Heart right ventricle (tissue), 16 donors: ENCODE measurements around the gene DQX1. TPM values are rescaled to one million over a fixed set of nuclear protein-coding genes. Genes with fewer than 3 reads are reported as not detected.
A peak's percentile ranks its signal among the peaks of the same experiment; 100 is the strongest.
"Not testable (repeated sequence)": the region's sequence is repeated elsewhere in the genome, so short reads cannot be mapped to it uniquely, and the experiment has no call there.

ENCODE experiments used
- ATAC-seq, 8 donors: fragments of 200-7000 bp; cut with Tn5 transposase; one replicate each; pipeline ENCODE4 v1.9.1; 2020; ENCODE audit warnings: mild to moderate bottlenecking in 8 of 8, moderate library complexity in 8 of 8, moderate number of reproducible peaks in 1 of 8
- DNase-seq, 2 donors: peaks; one replicate each; pipeline ENCODE4 v3.0.0-alpha.2; 2020
- H3K27ac ChIP-seq, 10 donors: fragments of 200-600 bp; sonication (generic) in 2 of 10; one replicate each; pipeline versions ENCODE4 v1.5.0 to v1.8.0; 2020 to 2022; ENCODE audit warnings: mild to moderate bottlenecking in 3 of 10
- H3K27me3 ChIP-seq, 7 donors: fragments of 200-600 bp; one replicate each; pipeline ENCODE4 v1.8.0; 2021 to 2022; ENCODE audit warnings: mild to moderate bottlenecking in 2 of 7
- H3K36me3 ChIP-seq, 9 donors: fragments of 200-600 bp; sonication (generic) in 1 of 9; one replicate each; pipeline versions ENCODE4 v1.5.0 to v1.8.0; 2020 to 2022; ENCODE audit warnings: mild to moderate bottlenecking in 2 of 9
- H3K4me1 ChIP-seq, 9 donors: fragments of 200-600 bp; sonication (generic) in 1 of 9; one replicate each; pipeline versions ENCODE4 v1.5.0 to v1.8.0; 2020 to 2022; ENCODE audit warnings: mild to moderate bottlenecking in 4 of 9
- H3K4me3 ChIP-seq, 10 donors: fragments of 200-600 bp; sonication (generic) in 2 of 10; one replicate each; pipeline versions ENCODE4 v1.5.0 to v1.8.0; 2020 to 2022; ENCODE audit warnings: mild to moderate bottlenecking in 7 of 10, moderate library complexity in 2 of 10
- H3K9me3 ChIP-seq, 11 donors: fragments of 200-600 bp in 10 of 11; sonication (generic) in 2 of 11; one replicate each; pipeline versions ENCODE4 v1.5.0 to v1.8.0; 2013 to 2022; ENCODE audit warnings: mild to moderate bottlenecking in 2 of 11, control low read depth in 1 of 11, moderate library complexity in 1 of 11
- WGBS, 2 donors: extraction: QIAGEN DNeasy Blood & Tissue Kit; methylation state at CpG; one replicate each; pipeline ENCODE4 v1.1.7; 2013; ENCODE audit warnings: inconsistent platforms in 1 of 2; 5-methylcytosine and 5-hydroxymethylcytosine counted together
- intact Hi-C, 10 donors: fragments of 100-400 bp; cut with DNase I; formaldehyde crosslinking; loops; one replicate each; pipeline versions ENCODE4 v1.11.1 to v1.14.2; 2022
- polyA plus RNA-seq, 2 donors: library from polyadenylated mRNA; stranded (reverse); fragments of 200-250 nt; gene quantifications; one replicate each; pipeline ENCODE4 v1.2.3, GENCODE V29; 2013
- total RNA-seq, 10 donors: library from RNA; stranded (reverse); fragmentation: NEBNext Ultra II Directional in 3 of 10; extraction: Animal tissue kit (Norgen Biotek cat#: 25700) in 3 of 10; gene quantifications; one replicate each; pipeline versions ENCODE4 v1.2.1 to v1.2.4, GENCODE V29; 2021 to 2023
- TF ChIP-seq, protein P1 (sequence below), 9 donors: fragments of 200-600 bp; sonication (generic) in 2 of 9; IDR thresholded peaks; one replicate each; pipeline versions ENCODE4 v1.5.0 to v1.8.0; 2021 to 2022; ENCODE audit warnings: antibody characterized with exemption in 9 of 9, mild to moderate bottlenecking in 5 of 9, moderate library complexity in 1 of 9
- donor health status: Arrhythmogenic right ventricular cardiomyopathy.
- donor health status: ischemic (EF 13 %, LVEDD 7.1; RV severe dilation, severe dysfunction).
- donor health status: healthy with polysubstance abuse.
- donor health status: DM: no; HTN: yes; CAD: no.
- donor health status: DM: no; HTN: no; CAD: no.
- donor health status: ischemic (EF 25% LVEDD 6.9; RV normal size, moderate dysfunction).
- donor health status: ischemic (EF 25% LVEDD 5.7; RV mildly dilated, moderate dysfunction).
- donor health status: healthy.
- donor health status: DM: yes; HTN: yes; CAD: no.
- donor health status: Ischemic cardiomyopathy.
- donor health status: ischemic (EF 35%, LVEDD 5.7; RV mildly dilated, moderate dysfunction).
- donor health status: nonischemic (EF 11% LVEDD 7.7; RV severe dilation, severe dysfunction).
- donor health status: DM: yes; HTN: yes; CAD: no.
- donor health status: PGD.
- donor health status: ischemic (EF 29% LVEDD 5.4; RV normal size, mild dysfunction).
- donor health status: nonischemic (EF 23%, LVEDD 6.1; RV moderate dilation, normal function).

Gene DQX1
- total and polyA plus RNA-seq, 12 donors: 0.03 to 0.65 TPM; not detected in 10

DNA sequence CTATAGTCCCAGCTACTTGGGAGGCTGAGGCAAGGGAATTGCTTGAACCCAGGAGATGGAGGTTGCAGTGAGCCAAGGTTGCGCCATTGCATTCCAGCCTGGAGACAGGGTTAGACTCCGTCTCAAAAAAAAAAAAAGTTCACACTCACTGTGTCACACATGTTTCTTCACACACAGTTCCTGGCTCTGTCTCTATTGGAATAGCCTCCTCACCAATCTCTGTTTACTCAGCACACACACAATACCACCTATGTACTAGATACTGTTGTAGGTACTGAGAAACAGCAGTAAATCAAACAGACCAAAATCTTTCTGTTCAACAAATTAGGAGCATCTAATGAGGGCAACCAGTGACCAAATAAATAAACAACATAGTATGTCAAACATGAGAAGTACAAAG is 39.9 kb downstream of the DQX1 start:
- intact Hi-C loops: loop anchor here in 1 of 10 donors (5.0 kb wide), 1 partner anchor 101 kb away; no protein-coding TSS in a partner anchor
- ATAC-seq (no peak), DNase-seq (no peak)
- TF ChIP-seq, protein P1, sequence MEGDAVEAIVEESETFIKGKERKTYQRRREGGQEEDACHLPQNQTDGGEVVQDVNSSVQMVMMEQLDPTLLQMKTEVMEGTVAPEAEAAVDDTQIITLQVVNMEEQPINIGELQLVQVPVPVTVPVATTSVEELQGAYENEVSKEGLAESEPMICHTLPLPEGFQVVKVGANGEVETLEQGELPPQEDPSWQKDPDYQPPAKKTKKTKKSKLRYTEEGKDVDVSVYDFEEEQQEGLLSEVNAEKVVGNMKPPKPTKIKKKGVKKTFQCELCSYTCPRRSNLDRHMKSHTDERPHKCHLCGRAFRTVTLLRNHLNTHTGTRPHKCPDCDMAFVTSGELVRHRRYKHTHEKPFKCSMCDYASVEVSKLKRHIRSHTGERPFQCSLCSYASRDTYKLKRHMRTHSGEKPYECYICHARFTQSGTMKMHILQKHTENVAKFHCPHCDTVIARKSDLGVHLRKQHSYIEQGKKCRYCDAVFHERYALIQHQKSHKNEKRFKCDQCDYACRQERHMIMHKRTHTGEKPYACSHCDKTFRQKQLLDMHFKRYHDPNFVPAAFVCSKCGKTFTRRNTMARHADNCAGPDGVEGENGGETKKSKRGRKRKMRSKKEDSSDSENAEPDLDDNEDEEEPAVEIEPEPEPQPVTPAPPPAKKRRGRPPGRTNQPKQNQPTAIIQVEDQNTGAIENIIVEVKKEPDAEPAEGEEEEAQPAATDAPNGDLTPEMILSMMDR (IDR thresholded peaks at IDR 0.05): no peak
- 98 to 100% methylated on average over 2 of the region's 2 CpGs for WGBS, 2 donors
- Histone ChIP-seq H3K36me3 (peaks cover 0 to 64% (median 13%) of the 10 kb centered on the region in 9 donors), H3K4me1 (peaks cover 6 to 25% (median 20%) of the 10 kb centered on the region in 9 donors), H3K9me3 (no peaks in the 10 kb centered on the region), H3K27me3 (no peaks in the 10 kb centered on the region), H3K4me3 (no peak overlapping the region), H3K27ac (no peak overlapping the region)

DNA sequence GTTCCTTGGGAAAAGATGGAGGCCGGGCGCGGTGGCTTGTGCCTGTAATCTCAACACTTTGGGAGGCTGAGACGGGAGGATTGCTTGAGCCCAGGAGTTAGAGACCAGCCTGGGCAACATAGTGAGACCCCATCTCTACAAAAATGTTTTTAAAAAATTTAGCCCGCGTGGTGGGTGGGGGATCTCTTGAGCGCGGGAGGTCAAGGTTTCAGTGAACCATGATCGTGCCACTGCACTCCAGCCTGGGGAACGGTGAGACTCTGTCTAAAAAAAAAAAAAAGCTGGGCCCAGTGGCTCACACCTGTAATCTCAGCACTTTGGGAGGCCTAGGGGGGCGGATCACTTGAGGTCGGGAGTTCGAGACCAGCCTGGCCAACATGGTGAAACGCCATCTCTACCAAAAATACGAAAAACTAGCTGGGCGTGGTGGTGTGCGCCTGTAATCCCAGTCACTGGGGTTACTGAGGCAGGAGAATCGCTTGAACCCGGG is 42.3 kb downstream of the DQX1 start:
- Histone ChIP-seq H3K4me3 (peak overlapping the region; percentile 74 to 97 (median 88)), H3K36me3 (peaks cover 0 to 64% (median 3%) of the 10 kb centered on the region in 9 donors), H3K4me1 (peaks cover 10 to 40% (median 29%) of the 10 kb centered on the region in 9 donors), H3K27ac (peak overlapping the region in 7 of 10 donors; percentile 87 to 94 (median 92))
- whole genome bisulfite sequencing, 2 donors: 76 to 78% methylated on average over 19 of the region's 19 CpGs
- not testable (repeated sequence) for H3K27me3 ChIP-seq, ATAC-seq, H3K9me3 ChIP-seq, DNase-seq
- intact Hi-C loops: loop anchor here in 9 of 10 donors (1.0 to 5.0 kb wide), 10 partner anchors 23 to 104 kb away; partner anchors contain the start of genes AUP1 (in 4 of the 9), HTRA2 (in 4 of the 9), PCGF1 (in 2 of the 9) and DQX1 (in 1 of the 9)

DNA sequence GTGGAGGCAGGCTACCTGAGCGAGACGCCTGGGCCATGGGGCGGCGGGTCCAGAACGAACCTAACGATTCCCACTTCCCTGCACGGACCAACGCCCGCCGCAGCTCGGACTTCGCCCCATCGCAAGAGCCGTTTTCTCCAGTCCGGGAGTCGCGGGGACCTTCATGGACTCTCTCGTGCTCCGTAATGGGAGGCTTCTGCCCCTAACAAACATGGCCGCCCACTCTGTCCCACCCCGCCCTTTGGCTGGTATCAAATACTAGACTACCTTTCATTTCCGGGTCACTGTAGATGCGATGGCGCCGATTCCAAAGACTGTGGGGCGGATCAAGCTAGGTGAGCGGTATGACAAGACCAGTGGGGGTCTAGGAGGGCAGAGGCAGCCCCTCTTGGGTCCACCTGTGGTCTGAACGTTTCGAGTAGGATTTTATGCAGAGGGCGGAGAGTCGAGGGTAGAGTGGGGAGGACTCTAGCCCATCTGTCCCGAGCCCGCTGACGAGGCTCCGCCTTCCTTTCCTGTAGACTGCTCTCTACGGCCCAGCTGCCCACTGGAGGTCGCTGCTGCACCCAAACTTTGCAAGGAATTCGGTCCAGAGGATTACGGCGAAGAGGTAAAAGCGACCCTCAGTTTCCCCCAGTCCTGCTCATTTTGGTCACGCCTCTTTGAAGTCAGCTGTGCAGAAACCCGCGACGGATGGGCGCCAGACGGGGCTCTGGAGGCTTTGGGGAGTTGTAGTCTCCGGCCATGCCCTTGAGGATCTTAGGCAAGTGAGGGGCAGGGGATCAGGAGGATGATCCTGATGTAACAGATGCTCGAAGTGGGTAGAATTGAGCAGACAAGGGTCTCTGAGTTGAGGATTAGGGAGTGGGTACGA is 43.0 kb downstream of the DQX1 start, which contains the start of the genes CCDC142 and TTC31:
Gene CCDC142, minus strand, starts transcription at position 198 of the 874 bp plus-strand sequence. Its CDS starts 161 bp downstream, at position 37.
Gene TTC31, plus strand, starts transcription at position 281 of the 874 bp plus-strand sequence. Its CDS starts 15 bp downstream, at position 296.
- H3K27me3 ChIP-seq: no peaks in the 10 kb centered on the region

More for the DNA sequence above, 43.0 kb downstream of the DQX1 start, which contains the start of the genes CCDC142 and TTC31:
- H3K4me3 ChIP-seq: peak within 1 kb of the TSS; percentile 74 to 97 (median 88)
- intact Hi-C loops: loop anchor here in 9 of 10 donors (1.0 to 5.0 kb wide), 10 partner anchors 24 to 104 kb away; partner anchors contain the start of genes AUP1 (in 4 of the 9), HTRA2 (in 4 of the 9), PCGF1 (in 2 of the 9) and DQX1 (in 1 of the 9)
- TF ChIP-seq, protein P1 (IDR thresholded peaks at IDR 0.05): peak; percentile 81 to 98 (median 88)
- peak; percentile 98 to 99 (median 99) for ATAC-seq
- H3K36me3 ChIP-seq: peaks cover 0 to 64% (median 3%) of the 10 kb centered on the region in 9 donors
- H3K9me3 ChIP-seq: no peaks in the 10 kb centered on the region
- H3K4me1 ChIP-seq: peaks cover 10 to 40% (median 29%) of the 10 kb centered on the region in 9 donors
- peak within 1 kb of the TSS; percentile 78 to 94 (median 90) for H3K27ac ChIP-seq
- 1% methylated on average over 50 of the region's 50 CpGs for WGBS, 2 donors
- peak; percentile 94 to 98 for DNase-seq
